SK-N-SH treated with all-trans-retinoic acid at 6 μM for 48 hours (cell line): ENCODE measurements around the gene SSTR5.

ENCODE experiments used
- ATAC-seq: fragments of 200-7000 bp; cut with Tn5 transposase; 3 replicates; pipeline ENCODE4 v1.9.1; 2020; ENCODE audit warnings: mild to moderate bottlenecking, moderate library complexity
- ARNTL ChIP-seq: fragments of 450-650 bp; formaldehyde crosslinking; IDR thresholded peaks from 2 replicates; pipeline ENCODE4 v1.5.0; 2020; ENCODE audit warnings: low read depth, mild to moderate bottlenecking, moderate library complexity, borderline replicate concordance
- BACH2 ChIP-seq: fragments of 250-450 bp; sonication (Bioruptor Pico); IDR thresholded peaks from 2 replicates; pipeline ENCODE4 v1.9.0; 2021; ENCODE audit warnings: mild to moderate bottlenecking, borderline replicate concordance
- CSDC2 ChIP-seq: fragments of 250-450 bp; sonication (Bioruptor Pico); IDR thresholded peaks from 2 replicates; pipeline ENCODE4 v1.5.0; 2020; ENCODE audit warnings: mild to moderate bottlenecking, moderate library complexity
- ESRRG ChIP-seq: fragments of 250-450 bp; sonication (Bioruptor Pico); IDR thresholded peaks from 2 replicates; pipeline ENCODE4 v1.6.1; 2021; ENCODE audit warnings: mild to moderate bottlenecking
- GLIS3 ChIP-seq: fragments of 250-450 bp; sonication (Bioruptor Pico); IDR thresholded peaks from 2 replicates; pipeline ENCODE4 v1.5.0; 2020; ENCODE audit warnings: mild to moderate bottlenecking, moderate library complexity
- ISL1 ChIP-seq: fragments of 250-450 bp; sonication (Bioruptor Pico); IDR thresholded peaks from 2 replicates; pipeline ENCODE4 v2.1.2; 2022; ENCODE audit warnings: mild to moderate bottlenecking, moderate library complexity
- OSR1 ChIP-seq: fragments of 250-450 bp; sonication (Bioruptor Pico); IDR thresholded peaks from 2 replicates; pipeline ENCODE4 v1.8.0; 2022; ENCODE audit warnings: moderate library complexity, mild to moderate bottlenecking, inconsistent platforms
- PPARA ChIP-seq: fragments of 250-450 bp; sonication (Bioruptor Pico); IDR thresholded peaks from 2 replicates; pipeline ENCODE4 v1.5.0; 2020; ENCODE audit warnings: mild to moderate bottlenecking, borderline replicate concordance
- RARB ChIP-seq: fragments of 250-450 bp; sonication (Bioruptor Pico); IDR thresholded peaks from 2 replicates; pipeline ENCODE4 v1.8.0; 2021; ENCODE audit warnings: mild to moderate bottlenecking, moderate library complexity
- SNAI2 ChIP-seq: fragments of 250-450 bp; sonication (Bioruptor Pico); IDR thresholded peaks from 2 replicates; pipeline ENCODE4 v1.5.0; 2020; ENCODE audit warnings: mild to moderate bottlenecking, moderate library complexity
- TCF4 ChIP-seq: fragments of 250-450 bp; sonication (Bioruptor Pico); IDR thresholded peaks from 2 replicates; pipeline ENCODE4 v1.8.0; 2021; ENCODE audit warnings: mild to moderate bottlenecking, moderate library complexity, borderline replicate concordance
- TOX ChIP-seq: fragments of 250-450 bp; sonication (Bioruptor Pico); IDR thresholded peaks from 2 replicates; pipeline ENCODE4 v1.8.0; 2021; ENCODE audit warnings: mild to moderate bottlenecking, moderate library complexity, borderline replicate concordance
- ZC3H10 ChIP-seq: fragments of 250-450 bp; sonication (Bioruptor Pico); IDR thresholded peaks from 2 replicates; pipeline ENCODE4 v1.5.1; 2021; ENCODE audit warnings: mild to moderate bottlenecking, moderate library complexity
- ZFP30 ChIP-seq: fragments of 450-650 bp; formaldehyde crosslinking; IDR thresholded peaks from 2 replicates; pipeline ENCODE4 v1.5.0; 2022; ENCODE audit warnings: mild to moderate bottlenecking, moderate library complexity
- ZNF565 ChIP-seq: fragments of 450-650 bp; formaldehyde crosslinking; conservative IDR thresholded peaks from 2 replicates; pipeline ENCODE4 v1.5.0; 2020; ENCODE audit warnings: low read depth, mild to moderate bottlenecking, moderate library complexity
- ZNF70 ChIP-seq: fragments of 450-650 bp; formaldehyde crosslinking; IDR thresholded peaks from 2 replicates; pipeline ENCODE4 v1.5.0; 2020; ENCODE audit warnings: mild to moderate bottlenecking, moderate library complexity
- ZNF8 ChIP-seq: fragments of 450-650 bp; formaldehyde crosslinking; IDR thresholded peaks from 2 replicates; pipeline ENCODE4 v1.5.0; 2020; ENCODE audit warnings: mild to moderate bottlenecking, moderate library complexity
- TF ChIP-seq, protein P1 (sequence below): fragments of 250-450 bp; sonication (Bioruptor Pico); IDR thresholded peaks from 2 replicates; pipeline ENCODE4 v1.8.0; 2021; ENCODE audit warnings: low read depth, mild to moderate bottlenecking, moderate library complexity, borderline replicate concordance
- TF ChIP-seq, protein P2 (sequence below): fragments of 250-450 bp; sonication (Bioruptor Pico); IDR thresholded peaks from 2 replicates; pipeline ENCODE4 v1.5.1; 2021; ENCODE audit warnings: mild to moderate bottlenecking, moderate library complexity
- TF ChIP-seq, protein P3 (sequence below): fragments of 250-450 bp; sonication (Bioruptor Pico); IDR thresholded peaks from 2 replicates; pipeline ENCODE4 v1.8.0; 2020; ENCODE audit warnings: mild to moderate bottlenecking, moderate library complexity, borderline replicate concordance
- TF ChIP-seq, protein P4 (sequence below): fragments of 250-450 bp; sonication (Bioruptor Pico); IDR thresholded peaks from 2 replicates; pipeline ENCODE4 v1.5.0; 2020; ENCODE audit warnings: mild to moderate bottlenecking, moderate library complexity
- TF ChIP-seq, protein P5 (sequence below): fragments of 250-450 bp; sonication (Bioruptor Pico); IDR thresholded peaks from 2 replicates; pipeline ENCODE4 v1.5.1; 2020; ENCODE audit warnings: low read depth, mild to moderate bottlenecking, moderate library complexity

Gene SSTR5

DNA sequence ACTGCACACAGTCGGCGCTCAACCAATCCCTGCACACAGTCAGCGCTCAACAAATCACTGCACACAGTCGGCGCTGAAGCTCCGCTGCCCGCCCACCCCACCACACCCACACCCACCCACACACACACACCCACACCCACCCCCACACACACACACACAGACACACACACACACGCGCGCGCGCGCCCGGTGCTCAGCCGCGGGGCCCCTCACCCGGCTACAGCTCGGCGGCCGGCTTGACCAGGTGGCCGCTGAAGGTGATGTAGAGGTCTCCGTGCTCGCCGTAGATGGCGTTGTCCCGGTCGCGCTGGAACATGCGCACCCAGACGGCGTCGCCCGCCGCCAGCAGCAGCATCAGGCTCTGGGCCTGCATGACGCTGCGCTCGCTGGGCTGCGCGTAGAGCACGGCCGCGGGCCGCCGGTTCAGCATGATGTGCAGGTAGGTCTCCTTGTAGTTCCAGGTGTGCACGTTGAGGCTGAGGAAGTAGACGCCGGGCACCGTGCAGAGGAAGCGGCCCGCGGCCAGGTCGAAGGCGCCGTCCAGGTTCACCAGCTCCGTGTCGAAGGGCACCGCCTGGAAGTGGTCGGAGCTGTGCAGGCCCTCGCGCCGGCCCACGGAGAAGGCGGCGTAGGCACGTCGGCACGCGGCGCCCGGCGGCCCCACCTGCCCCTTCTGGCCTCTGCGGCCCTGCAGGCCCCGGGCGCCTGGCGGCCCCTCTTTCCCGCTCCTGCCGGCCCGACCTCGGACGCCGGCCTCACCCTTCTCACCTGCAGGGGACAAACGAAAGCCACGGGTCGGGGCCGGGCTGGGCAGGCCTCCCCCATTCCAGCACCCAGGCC, 21.0 kb downstream of the SSTR5 start:
- ATAC-seq: peak; percentile 15
- TF ChIP-seq ZNF8 (CRISPR knock-in tag) (no peak), ESRRG (CRISPR knock-in tag) (no peak), OSR1 (CRISPR knock-in tag) (no peak), SNAI2 (CRISPR knock-in tag) (no peak), ISL1 (CRISPR knock-in tag) (no peak), TCF4 (CRISPR knock-in tag) (no peak), BACH2 (CRISPR knock-in tag) (no peak), PPARA (no peak), ZFP30 (CRISPR knock-in tag) (no peak), CSDC2 (no peak), RARB (no peak), ARNTL (CRISPR knock-in tag) (no peak), ZNF565 (CRISPR knock-in tag) (no peak), TOX (no peak), ZC3H10 (CRISPR knock-in tag) (no peak)
- TF ChIP-seq, protein P1, sequence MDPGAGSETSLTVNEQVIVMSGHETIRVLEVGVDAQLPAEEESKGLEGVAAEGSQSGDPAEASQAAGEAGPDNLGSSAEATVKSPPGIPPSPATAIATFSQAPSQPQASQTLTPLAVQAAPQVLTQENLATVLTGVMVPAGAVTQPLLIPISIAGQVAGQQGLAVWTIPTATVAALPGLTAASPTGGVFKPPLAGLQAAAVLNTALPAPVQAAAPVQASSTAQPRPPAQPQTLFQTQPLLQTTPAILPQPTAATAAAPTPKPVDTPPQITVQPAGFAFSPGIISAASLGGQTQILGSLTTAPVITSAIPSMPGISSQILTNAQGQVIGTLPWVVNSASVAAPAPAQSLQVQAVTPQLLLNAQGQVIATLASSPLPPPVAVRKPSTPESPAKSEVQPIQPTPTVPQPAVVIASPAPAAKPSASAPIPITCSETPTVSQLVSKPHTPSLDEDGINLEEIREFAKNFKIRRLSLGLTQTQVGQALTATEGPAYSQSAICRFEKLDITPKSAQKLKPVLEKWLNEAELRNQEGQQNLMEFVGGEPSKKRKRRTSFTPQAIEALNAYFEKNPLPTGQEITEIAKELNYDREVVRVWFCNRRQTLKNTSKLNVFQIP: no peak
- TF ChIP-seq, protein P2, sequence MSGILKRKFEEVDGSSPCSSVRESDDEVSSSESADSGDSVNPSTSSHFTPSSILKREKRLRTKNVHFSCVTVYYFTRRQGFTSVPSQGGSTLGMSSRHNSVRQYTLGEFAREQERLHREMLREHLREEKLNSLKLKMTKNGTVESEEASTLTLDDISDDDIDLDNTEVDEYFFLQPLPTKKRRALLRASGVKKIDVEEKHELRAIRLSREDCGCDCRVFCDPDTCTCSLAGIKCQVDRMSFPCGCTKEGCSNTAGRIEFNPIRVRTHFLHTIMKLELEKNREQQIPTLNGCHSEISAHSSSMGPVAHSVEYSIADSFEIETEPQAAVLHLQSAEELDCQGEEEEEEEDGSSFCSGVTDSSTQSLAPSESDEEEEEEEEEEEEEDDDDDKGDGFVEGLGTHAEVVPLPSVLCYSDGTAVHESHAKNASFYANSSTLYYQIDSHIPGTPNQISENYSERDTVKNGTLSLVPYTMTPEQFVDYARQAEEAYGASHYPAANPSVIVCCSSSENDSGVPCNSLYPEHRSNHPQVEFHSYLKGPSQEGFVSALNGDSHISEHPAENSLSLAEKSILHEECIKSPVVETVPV (CRISPR knock-in tag): no peak
- TF ChIP-seq, protein P3, sequence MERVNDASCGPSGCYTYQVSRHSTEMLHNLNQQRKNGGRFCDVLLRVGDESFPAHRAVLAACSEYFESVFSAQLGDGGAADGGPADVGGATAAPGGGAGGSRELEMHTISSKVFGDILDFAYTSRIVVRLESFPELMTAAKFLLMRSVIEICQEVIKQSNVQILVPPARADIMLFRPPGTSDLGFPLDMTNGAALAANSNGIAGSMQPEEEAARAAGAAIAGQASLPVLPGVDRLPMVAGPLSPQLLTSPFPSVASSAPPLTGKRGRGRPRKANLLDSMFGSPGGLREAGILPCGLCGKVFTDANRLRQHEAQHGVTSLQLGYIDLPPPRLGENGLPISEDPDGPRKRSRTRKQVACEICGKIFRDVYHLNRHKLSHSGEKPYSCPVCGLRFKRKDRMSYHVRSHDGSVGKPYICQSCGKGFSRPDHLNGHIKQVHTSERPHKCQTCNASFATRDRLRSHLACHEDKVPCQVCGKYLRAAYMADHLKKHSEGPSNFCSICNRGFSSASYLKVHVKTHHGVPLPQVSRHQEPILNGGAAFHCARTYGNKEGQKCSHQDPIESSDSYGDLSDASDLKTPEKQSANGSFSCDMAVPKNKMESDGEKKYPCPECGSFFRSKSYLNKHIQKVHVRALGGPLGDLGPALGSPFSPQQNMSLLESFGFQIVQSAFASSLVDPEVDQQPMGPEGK (CRISPR knock-in tag): no peak

DNA sequence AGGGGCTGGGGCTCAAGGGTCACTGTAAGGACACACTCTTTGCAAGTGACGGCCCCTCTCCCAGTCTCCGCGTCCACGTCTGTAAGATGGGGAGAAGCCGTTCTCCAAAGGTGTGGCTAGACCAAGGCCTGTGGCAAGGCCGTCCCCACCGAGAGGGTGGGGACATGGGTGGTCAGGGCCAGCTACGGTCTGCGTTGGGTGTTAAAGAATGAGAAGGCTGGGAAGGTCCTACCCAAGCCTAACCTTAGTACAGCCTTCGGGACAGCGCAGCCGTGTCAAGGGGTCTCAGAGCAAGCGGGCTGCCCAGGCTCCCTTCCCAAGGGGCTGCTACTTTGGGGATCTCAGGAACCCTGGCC, 21.6 kb downstream of the SSTR5 start:
- ATAC-seq: peak; percentile 16; the same call in 2 of the 3 replicates
- TF ChIP-seq RARB (no peak), ZC3H10 (CRISPR knock-in tag) (no peak), PPARA (no peak), BACH2 (CRISPR knock-in tag) (no peak), CSDC2 (no peak), TCF4 (CRISPR knock-in tag) (no peak), SNAI2 (CRISPR knock-in tag) (no peak), ESRRG (CRISPR knock-in tag) (no peak), ARNTL (CRISPR knock-in tag) (no peak), ZFP30 (CRISPR knock-in tag) (no peak), GLIS3 (CRISPR knock-in tag) (no peak), ZNF70 (CRISPR knock-in tag) (no peak), ISL1 (CRISPR knock-in tag) (no peak)
- TF ChIP-seq, protein P2 (CRISPR knock-in tag): no peak

DNA sequence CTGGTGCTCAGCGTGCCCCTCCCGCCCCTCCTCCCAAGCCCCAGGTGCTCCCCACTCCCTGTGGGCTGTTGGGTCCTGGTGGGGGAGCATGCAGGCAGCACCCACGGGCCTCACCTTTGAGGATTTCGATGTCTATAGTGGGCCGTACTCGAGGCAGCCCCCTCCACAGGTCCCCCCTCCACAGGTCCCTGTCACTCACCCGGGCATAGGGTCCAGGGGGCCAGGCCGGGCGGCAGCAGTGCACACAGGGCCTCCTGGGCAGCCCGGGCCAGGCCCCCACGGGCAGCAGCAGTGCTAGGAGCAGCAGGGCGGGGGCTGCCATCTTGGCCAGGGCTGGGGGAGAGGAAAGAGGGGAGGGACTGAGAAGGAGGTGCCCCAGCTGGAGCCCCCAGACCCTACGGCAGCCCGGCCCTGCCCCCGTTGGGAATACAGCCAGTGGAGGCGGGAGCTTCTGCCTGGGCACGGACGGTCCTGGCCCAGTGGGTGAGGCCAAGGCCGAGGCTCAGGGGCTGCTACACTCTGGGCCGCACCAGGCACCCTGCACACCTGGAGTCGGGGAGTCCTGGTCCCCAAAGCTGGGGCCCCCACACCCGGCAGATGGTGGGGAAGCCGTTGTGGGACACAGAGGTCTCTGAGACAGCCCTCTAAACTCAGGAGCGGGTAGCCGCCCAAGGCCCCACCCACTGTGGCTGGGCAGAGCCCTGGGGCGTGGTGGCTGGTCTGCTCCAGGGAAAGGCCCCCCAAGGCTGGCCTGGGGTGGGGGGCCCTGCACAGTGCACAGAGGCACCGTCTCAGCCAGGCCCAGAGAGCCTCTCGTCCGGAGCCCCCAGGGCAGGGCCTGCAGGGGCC, 22.3 kb downstream of the SSTR5 start:
- peak; percentile 9; the same call in 2 of the 3 replicates for ATAC-seq
- no peak for TF ChIP-seq ZNF565 (CRISPR knock-in tag)
- TF ChIP-seq, protein P4, sequence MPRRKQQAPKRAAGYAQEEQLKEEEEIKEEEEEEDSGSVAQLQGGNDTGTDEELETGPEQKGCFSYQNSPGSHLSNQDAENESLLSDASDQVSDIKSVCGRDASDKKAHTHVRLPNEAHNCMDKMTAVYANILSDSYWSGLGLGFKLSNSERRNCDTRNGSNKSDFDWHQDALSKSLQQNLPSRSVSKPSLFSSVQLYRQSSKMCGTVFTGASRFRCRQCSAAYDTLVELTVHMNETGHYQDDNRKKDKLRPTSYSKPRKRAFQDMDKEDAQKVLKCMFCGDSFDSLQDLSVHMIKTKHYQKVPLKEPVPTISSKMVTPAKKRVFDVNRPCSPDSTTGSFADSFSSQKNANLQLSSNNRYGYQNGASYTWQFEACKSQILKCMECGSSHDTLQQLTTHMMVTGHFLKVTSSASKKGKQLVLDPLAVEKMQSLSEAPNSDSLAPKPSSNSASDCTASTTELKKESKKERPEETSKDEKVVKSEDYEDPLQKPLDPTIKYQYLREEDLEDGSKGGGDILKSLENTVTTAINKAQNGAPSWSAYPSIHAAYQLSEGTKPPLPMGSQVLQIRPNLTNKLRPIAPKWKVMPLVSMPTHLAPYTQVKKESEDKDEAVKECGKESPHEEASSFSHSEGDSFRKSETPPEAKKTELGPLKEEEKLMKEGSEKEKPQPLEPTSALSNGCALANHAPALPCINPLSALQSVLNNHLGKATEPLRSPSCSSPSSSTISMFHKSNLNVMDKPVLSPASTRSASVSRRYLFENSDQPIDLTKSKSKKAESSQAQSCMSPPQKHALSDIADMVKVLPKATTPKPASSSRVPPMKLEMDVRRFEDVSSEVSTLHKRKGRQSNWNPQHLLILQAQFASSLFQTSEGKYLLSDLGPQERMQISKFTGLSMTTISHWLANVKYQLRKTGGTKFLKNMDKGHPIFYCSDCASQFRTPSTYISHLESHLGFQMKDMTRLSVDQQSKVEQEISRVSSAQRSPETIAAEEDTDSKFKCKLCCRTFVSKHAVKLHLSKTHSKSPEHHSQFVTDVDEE (CRISPR knock-in tag): no peak
- no peak for TF ChIP-seq TCF4 (CRISPR knock-in tag)
- no peak for TF ChIP-seq ESRRG (CRISPR knock-in tag)
- TF ChIP-seq, protein P5, sequence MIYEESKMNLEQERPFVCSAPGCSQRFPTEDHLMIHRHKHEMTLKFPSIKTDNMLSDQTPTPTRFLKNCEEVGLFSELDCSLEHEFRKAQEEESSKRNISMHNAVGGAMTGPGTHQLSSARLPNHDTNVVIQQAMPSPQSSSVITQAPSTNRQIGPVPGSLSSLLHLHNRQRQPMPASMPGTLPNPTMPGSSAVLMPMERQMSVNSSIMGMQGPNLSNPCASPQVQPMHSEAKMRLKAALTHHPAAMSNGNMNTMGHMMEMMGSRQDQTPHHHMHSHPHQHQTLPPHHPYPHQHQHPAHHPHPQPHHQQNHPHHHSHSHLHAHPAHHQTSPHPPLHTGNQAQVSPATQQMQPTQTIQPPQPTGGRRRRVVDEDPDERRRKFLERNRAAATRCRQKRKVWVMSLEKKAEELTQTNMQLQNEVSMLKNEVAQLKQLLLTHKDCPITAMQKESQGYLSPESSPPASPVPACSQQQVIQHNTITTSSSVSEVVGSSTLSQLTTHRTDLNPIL: no peak
- TF ChIP-seq, protein P1: no peak
- TF ChIP-seq CSDC2: no peak
- TF ChIP-seq TOX: no peak
